Measurements from ENCODE around the gene TRIM14. TPM values are rescaled to one million over a fixed set of nuclear protein-coding genes. Genes with fewer than 3 reads are reported as not detected.
A peak's percentile ranks its signal among the peaks of the same experiment; 100 is the strongest.

The TRIM14 gene
- total RNA-seq (4.2 TPM), polyA plus RNA-seq (8.5 TPM)

DNA sequence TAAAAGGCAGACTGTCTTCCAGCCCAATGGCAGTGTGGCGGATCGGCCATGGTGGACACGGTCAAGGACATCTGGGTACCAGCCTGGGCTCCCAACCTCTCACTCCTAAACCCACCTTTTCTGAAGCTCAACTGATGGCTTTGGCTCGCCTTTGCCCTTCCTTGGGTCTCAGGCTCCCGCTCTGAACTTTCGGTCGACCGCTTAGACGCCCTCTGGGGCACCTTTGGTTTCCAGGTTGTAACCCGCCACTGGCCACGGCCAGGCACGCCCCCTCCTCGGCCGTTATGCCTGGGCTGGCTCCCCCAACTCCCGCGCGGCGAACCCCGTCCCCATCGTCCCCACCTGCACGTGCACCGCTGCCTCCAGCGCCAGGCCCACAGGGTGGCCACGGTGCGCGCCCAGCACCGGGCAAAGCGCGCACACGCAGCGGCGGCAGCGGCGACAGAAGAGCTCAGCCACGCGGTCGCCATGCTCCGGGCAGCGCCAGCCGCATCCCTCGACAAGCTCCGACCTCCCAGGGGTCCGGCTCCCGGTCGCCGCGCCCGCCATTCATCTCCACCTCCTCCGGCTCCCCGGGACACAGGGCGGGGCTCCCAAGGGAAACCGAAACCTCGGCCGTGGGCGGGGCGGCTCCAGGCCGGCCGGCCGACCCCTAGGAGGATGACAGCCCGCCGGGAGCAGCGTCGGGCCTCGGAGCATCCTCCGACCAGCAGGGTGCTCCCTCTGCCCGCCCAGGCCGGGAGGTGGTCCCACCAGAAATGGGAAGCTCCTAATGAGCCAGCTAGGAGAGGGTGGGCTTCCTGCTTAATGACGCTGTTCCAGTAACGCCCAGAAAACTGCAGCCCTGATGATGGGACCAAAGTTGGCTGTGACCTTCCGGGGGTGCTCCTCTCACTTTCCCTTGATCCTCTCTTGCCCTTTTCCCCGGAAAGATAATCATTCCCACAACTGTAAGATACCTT lies at the start of gene TRIM14:
TSS of gene TRIM14 (minus strand) at position 583 of the 962 bp plus-strand sequence. CDS start at position 549, 34 bp downstream.
- 5% methylated on average over 71 of the region's 71 CpGs for WGBS
- DNase-seq (ENCODE audit: extremely low spot score), result no peak

DNA sequence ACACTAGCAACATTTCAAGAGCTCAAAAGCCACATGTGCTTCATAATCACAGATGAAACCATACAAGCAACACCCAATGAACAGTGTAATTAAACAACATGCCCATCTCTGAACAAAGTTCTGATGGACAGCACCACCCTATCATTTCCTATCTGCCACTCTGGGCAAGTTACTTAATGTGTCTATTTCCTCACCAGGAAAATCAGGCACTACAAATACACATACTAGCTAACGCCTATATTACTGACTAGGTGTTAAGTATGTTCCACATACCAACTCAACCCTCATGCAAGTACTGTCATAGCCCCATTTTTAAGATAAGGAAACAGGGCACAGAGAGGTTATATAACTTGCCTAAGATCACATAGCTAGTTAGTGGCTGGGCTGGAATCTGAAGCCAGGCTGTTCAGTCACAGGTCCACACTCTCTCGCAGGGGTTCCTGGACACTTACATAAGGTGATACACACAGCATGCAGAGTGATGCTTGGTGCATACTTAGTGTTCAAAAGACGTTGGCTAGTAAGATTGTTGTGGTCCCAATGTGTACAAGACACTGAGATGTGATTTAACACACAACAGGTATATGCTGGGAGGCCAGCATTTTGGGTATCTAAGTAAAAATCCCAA lies 49.2 kb upstream of the TRIM14 start:
- no peak overlapping the region for H3K4me3 ChIP-seq (ENCODE audit: low read depth, low read length)
- H3K4me1 ChIP-seq (ENCODE audit: insufficient read depth), result no peaks in the 10 kb centered on the region
- no peak overlapping the region for H3K27ac ChIP-seq (ENCODE audit: low read depth)
- WGBS, result 80% methylated on average over 3 of the region's 3 CpGs
- no peak for DNase-seq (ENCODE audit: extremely low spot score)
- H3K36me3 ChIP-seq (ENCODE audit: insufficient read depth), result no peaks in the 10 kb centered on the region

More for the DNA sequence above, at the start of gene TRIM14:
- Histone ChIP-seq H3K4me3 (ENCODE audit: low read depth, low read length) (peak within 1 kb of the TSS; percentile 66), H3K36me3 (ENCODE audit: insufficient read depth) (no peaks in the 10 kb centered on the region), H3K4me1 (ENCODE audit: insufficient read depth) (no peaks in the 10 kb centered on the region), H3K27ac (ENCODE audit: low read depth) (peak within 1 kb of the TSS; percentile 19)

- WGBS, result 85% methylated on average over 7 of the region's 7 CpGs
- Histone ChIP-seq H3K27ac (ENCODE audit: low read depth) (no peak overlapping the region), H3K36me3 (ENCODE audit: insufficient read depth) (no peaks in the 10 kb centered on the region), H3K4me1 (ENCODE audit: insufficient read depth) (no peaks in the 10 kb centered on the region), H3K4me3 (ENCODE audit: low read depth, low read length) (no peak overlapping the region)
- DNase-seq (ENCODE audit: extremely low spot score), result no peak
Measured at GRCh38 chr9:98164912-98165311, 45.9 kb upstream of the TRIM14 start.

DNA sequence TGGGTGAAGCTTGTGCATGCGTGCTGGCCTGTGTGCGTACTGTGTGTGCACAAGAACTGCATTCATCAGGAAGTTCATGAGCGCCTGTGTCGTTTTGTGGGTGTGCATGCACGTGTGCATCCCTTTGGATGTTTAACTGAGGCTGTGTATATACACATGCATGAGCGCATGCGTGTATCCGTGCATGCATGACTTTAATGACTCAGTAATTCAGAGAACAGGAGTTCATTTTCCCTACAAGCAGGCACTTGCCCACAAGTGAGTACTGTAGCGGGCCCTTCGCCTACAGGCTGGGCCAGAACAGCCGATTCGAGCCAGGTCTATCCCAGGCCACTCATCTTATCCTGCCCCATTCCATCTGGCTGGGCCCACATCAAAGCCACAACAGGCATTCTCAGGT lies 43.6 kb upstream of the TRIM14 start:
- DNase-seq (ENCODE audit: extremely low spot score), result no peak
- Histone ChIP-seq H3K27ac (ENCODE audit: low read depth) (no peak overlapping the region), H3K4me1 (ENCODE audit: insufficient read depth) (no peaks in the 10 kb centered on the region), H3K36me3 (ENCODE audit: insufficient read depth) (no peaks in the 10 kb centered on the region), H3K4me3 (ENCODE audit: low read depth, low read length) (no peak overlapping the region)
- 90% methylated on average over 12 of the region's 12 CpGs for WGBS

- Histone ChIP-seq H3K4me3 (ENCODE audit: low read depth, low read length) (no peak overlapping the region), H3K27ac (ENCODE audit: low read depth) (no peak overlapping the region), H3K36me3 (ENCODE audit: insufficient read depth) (no peaks in the 10 kb centered on the region), H3K4me1 (ENCODE audit: insufficient read depth) (no peaks in the 10 kb centered on the region)
- WGBS, result 84% methylated on average over 4 of the region's 4 CpGs
- no peak for DNase-seq (ENCODE audit: extremely low spot score)
Measured at GRCh38 chr9:98161851-98162250, 42.8 kb upstream of the TRIM14 start.

GRCh38 chr9:98159790-98160189 lies 40.8 kb upstream of the TRIM14 start:
- 65% methylated on average over 6 of the region's 6 CpGs for WGBS
- Histone ChIP-seq H3K36me3 (ENCODE audit: insufficient read depth) (no peaks in the 10 kb centered on the region), H3K4me1 (ENCODE audit: insufficient read depth) (no peaks in the 10 kb centered on the region), H3K4me3 (ENCODE audit: low read depth, low read length) (no peak overlapping the region), H3K27ac (ENCODE audit: low read depth) (no peak overlapping the region)
- no peak for DNase-seq (ENCODE audit: extremely low spot score)

GRCh38 chr9:98159301-98159700 lies 40.3 kb upstream of the TRIM14 start:
- H3K4me3 ChIP-seq (ENCODE audit: low read depth, low read length), result no peak overlapping the region
- no peak for DNase-seq (ENCODE audit: extremely low spot score)
- no peak overlapping the region for H3K27ac ChIP-seq (ENCODE audit: low read depth)
- 86% methylated on average over 5 of the region's 5 CpGs for WGBS
- no peaks in the 10 kb centered on the region for H3K4me1 ChIP-seq (ENCODE audit: insufficient read depth)
- H3K36me3 ChIP-seq (ENCODE audit: insufficient read depth), result no peaks in the 10 kb centered on the region

GRCh38 chr9:98158071-98158831 lies 39.2 kb upstream of the TRIM14 start:
- WGBS, result 67% methylated on average over 4 of the region's 4 CpGs
- Histone ChIP-seq H3K36me3 (ENCODE audit: insufficient read depth) (no peaks in the 10 kb centered on the region), H3K4me1 (ENCODE audit: insufficient read depth) (no peaks in the 10 kb centered on the region), H3K27ac (ENCODE audit: low read depth) (no peak overlapping the region), H3K4me3 (ENCODE audit: low read depth, low read length) (no peak overlapping the region)
- no peak for DNase-seq (ENCODE audit: extremely low spot score)

DNA sequence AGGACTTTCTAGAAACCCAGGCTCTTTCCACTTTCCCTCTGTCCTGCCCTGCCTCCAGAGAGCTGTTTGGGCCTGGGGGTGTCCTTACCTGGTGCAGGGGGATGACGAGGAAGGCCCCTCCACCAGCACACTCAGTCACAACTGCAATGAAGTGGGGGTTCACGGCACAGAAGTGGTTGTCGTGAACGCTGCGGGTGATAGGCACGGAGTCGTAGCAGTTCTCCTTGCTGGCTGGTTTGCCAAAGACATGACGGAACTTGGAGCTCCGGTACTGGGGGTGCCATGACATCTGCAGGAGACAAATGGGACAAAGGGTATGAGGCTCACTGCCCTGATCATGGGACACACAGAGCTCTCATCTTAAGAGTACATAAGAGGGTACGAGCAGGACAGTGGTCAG lies 38.4 kb upstream of the TRIM14 start:
- H3K4me3 ChIP-seq (ENCODE audit: low read depth, low read length), result no peak overlapping the region
- no peak for DNase-seq (ENCODE audit: extremely low spot score)
- 93% methylated on average over 10 of the region's 10 CpGs for WGBS
- H3K36me3 ChIP-seq (ENCODE audit: insufficient read depth), result no peaks in the 10 kb centered on the region
- H3K27ac ChIP-seq (ENCODE audit: low read depth), result no peak overlapping the region
- H3K4me1 ChIP-seq (ENCODE audit: insufficient read depth), result no peaks in the 10 kb centered on the region

- Histone ChIP-seq H3K27ac (ENCODE audit: low read depth) (no peak overlapping the region), H3K36me3 (ENCODE audit: insufficient read depth) (no peaks in the 10 kb centered on the region), H3K4me1 (ENCODE audit: insufficient read depth) (no peaks in the 10 kb centered on the region), H3K4me3 (ENCODE audit: low read depth, low read length) (no peak overlapping the region)
- 79% methylated on average over 2 of the region's 2 CpGs for WGBS
- no peak for DNase-seq (ENCODE audit: extremely low spot score)
Measured at GRCh38 chr9:98154678-98155077, 35.7 kb upstream of the TRIM14 start.

DNA sequence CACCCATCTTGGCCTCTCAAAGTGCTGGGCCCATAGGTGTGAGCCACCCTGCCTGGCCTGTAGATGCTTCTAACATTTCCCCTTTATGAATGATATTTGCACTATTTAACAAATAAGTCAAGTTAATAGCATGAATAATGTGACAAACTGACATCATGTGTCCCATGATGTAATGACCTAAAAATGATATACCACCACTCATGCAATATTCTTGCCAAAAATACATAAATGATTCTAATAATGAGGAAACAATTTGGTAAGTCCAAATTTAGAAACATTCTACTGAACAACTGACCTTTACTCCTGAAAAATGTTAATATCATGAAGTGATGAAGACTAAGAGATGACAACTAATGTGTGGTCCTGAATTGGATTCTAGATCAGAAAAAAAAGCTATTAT lies 33.5 kb upstream of the TRIM14 start:
- no peak for DNase-seq (ENCODE audit: extremely low spot score)
- H3K4me3 ChIP-seq (ENCODE audit: low read depth, low read length), result no peak overlapping the region
- H3K36me3 ChIP-seq (ENCODE audit: insufficient read depth), result no peaks in the 10 kb centered on the region
- H3K27ac ChIP-seq (ENCODE audit: low read depth), result no peak overlapping the region
- no peaks in the 10 kb centered on the region for H3K4me1 ChIP-seq (ENCODE audit: insufficient read depth)

DNA sequence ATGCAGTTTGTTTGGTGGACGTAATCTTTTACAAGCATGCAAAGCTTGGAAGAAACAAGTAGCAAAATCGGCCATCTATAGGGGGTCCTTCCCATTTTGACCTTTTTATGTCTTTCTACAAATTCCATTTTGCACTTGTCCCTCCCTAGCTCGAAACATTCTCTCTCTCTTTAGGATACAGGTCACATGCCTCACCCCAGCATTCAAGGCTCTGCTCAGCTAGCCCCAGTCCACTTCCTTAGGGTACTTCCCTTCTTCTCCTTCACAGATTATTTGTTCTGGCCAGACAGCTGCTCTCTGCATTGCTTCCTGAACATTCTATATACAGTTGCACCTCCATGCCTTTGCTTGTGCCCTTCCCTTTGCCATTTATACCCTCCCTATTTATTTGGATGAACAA lies 31.7 kb upstream of the TRIM14 start:
- no peaks in the 10 kb centered on the region for H3K4me1 ChIP-seq (ENCODE audit: insufficient read depth)
- 71% methylated on average over 3 of the region's 3 CpGs for WGBS
- no peak overlapping the region for H3K27ac ChIP-seq (ENCODE audit: low read depth)
- no peak for DNase-seq (ENCODE audit: extremely low spot score)
- no peaks in the 10 kb centered on the region for H3K36me3 ChIP-seq (ENCODE audit: insufficient read depth)
- no peak overlapping the region for H3K4me3 ChIP-seq (ENCODE audit: low read depth, low read length)

DNA sequence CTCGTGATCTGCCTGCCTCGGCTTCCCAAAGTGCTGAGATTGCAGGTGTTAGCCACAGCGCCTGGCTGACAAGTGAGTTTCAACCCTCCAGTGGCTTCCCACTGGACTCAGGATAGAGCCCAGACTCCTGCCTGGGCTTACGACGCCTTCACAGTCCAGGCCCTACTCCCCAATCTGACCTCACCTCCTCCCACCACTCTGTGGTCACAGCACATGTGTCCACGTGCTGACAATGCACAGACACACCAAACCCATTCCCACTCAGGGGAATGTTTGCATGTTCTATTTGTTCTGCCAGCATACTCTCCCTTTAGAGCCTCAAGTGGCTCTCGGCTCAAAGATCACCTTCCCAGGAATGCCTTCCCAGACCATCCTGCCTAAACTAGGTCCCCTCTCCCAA lies 31.1 kb upstream of the TRIM14 start:
- 78% methylated on average over 7 of the region's 7 CpGs for WGBS
- Histone ChIP-seq H3K27ac (ENCODE audit: low read depth) (no peak overlapping the region), H3K4me1 (ENCODE audit: insufficient read depth) (no peaks in the 10 kb centered on the region), H3K36me3 (ENCODE audit: insufficient read depth) (no peaks in the 10 kb centered on the region), H3K4me3 (ENCODE audit: low read depth, low read length) (no peak overlapping the region)
- DNase-seq (ENCODE audit: extremely low spot score), result no peak
